HG03575 (cell line): ENCODE results near the gene GRSF1.

Experiments
- ATAC-seq: cut with Tn5 transposase; IDR thresholded peaks from one replicate; pipeline ENCODE4 v1.9.1; 2021; ENCODE audit not compliant: unreplicated experiment, insufficient number of reproducible peaks, low FRiP score; ENCODE audit errors: extremely low read depth

The GRSF1 gene

GRCh38 chr4:70838666-70839588, 763 bp downstream of the GRSF1 start:
- ATAC-seq: no peak

GRCh38 chr4:70838204-70838603, 1.5 kb downstream of the GRSF1 start:
- no peak for ATAC-seq

DNA sequence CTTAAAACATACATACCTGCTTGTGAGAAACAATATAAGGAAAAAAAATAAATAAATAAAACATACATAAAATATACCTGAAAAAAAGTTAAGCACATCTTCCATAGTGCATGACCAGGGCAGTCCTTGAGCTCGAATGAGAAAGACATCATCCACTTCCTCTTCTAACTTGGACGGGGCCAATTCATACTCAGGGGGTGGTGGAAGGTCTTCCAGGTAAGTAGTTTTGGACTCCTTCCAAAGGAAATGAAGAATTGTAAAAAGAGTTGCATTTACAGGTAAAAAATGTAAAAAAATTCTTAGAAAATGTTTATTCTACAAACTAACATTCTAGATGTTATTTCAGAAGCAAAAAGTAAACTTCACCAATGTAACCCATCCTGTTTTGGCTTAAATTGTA, 3.6 kb downstream of the GRSF1 start:
- ATAC-seq: no peak

- ATAC-seq: no peak
These were observed 6.0 kb downstream of the GRSF1 start for GRCh38 chr4:70833675-70834074.

- ATAC-seq: no peak
These were observed 8.4 kb downstream of the GRSF1 start for GRCh38 chr4:70831293-70831692.

DNA sequence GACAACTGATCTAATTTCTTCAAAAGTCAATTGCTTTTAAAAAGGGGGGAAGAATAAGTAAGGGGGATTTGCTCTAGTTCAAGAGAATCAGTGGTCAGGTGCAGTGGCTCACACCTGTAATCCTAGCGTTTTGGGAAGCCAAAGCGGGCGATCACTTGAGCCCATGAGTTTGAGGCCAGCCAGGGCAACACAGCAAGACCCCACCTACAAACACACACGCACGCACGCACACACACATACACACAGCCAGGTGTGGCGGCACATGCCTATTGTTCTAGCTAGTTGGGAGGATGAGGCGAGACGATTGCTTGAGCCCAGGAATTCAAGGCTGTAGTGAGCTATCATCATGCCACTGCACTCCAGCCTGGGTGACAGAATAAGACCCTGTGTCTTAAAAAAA, 9.6 kb downstream of the GRSF1 start:
- no peak for ATAC-seq

DNA sequence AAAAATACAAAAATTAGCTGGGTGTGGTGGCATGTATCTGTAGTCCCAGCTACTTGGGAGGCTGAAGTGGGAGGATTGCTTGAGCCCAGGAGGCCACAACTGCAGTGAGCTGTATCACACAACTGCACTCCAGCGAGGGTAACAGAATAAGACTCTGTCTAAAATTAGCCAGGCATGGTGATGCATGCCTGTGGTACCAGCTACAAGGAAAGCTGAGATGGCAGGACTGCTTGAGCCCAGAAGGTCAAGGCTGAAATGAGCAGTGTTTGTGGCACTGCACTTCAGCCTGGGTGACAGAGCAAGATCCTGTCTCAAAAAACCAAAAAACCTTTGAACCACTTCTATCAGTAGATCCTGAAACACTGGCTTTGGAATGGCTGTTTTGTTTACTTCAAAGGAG, 10.2 kb downstream of the GRSF1 start:
- ATAC-seq: no peak

- no peak for ATAC-seq
These were observed 10.7 kb downstream of the GRSF1 start for GRCh38 chr4:70829015-70829414.

DNA sequence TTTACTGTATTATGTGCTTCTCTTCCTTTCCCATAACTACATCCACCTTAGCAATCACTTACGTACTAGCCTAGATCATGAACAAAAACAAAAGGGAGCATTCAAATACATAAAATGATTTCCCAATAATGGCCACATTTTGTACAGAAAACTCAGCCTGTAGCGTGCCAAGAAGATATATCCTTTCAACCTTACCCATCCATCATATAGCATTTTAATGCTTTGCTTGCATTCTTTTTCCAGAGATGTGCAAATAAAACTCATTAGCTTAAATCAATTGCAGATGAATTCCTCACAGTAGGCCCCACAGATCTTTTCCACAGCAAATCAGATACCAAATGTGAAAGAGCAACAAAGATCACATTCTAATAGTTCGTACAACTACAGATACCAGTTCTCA, 20.8 kb downstream of the GRSF1 start:
- no peak for ATAC-seq

DNA sequence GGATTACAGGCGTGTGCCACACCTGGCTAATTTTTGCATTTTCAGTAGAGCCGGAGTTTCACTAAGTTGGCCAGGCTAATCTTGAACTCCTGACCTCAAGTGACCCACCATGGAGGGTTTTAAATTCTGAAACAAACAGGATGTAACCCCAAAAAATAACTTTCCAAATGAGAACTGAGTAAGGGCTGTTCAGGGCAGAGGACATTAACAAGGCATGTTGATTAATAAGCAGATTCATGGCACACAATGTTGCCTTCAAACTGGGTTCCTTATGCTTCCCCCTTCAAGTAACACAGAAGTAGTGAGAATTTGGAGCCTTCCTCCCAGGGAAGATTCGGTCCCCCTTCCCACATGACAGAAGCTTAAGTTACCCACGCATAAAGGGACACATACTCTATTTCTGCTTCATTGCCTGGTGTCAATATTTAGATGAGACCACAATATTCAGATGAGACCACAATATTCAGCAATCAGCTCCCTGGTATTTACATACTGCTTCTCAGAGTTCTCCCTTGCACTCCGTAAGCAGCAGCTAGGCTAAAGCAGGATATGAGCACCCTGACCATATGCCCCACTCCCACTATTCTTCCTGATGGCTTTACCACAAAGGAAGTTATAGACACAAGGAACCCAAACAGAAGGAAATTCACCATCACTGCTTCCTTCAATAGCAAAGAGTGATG, 21.4 kb downstream of the GRSF1 start:
- ATAC-seq: no peak

GRCh38 chr4:70816894-70817293, 22.8 kb downstream of the GRSF1 start:
- ATAC-seq: no peak

- ATAC-seq: no peak
These were observed 24.3 kb downstream of the GRSF1 start for GRCh38 chr4:70815370-70815769.

- no peak for ATAC-seq
These were observed 31.5 kb downstream of the GRSF1 start for GRCh38 chr4:70808151-70808550.

GRCh38 chr4:70802928-70803580, 36.6 kb downstream of the GRSF1 start:
- ATAC-seq: no peak

GRCh38 chr4:70801265-70801809, 38.4 kb downstream of the GRSF1 start:
- ATAC-seq: no peak

DNA sequence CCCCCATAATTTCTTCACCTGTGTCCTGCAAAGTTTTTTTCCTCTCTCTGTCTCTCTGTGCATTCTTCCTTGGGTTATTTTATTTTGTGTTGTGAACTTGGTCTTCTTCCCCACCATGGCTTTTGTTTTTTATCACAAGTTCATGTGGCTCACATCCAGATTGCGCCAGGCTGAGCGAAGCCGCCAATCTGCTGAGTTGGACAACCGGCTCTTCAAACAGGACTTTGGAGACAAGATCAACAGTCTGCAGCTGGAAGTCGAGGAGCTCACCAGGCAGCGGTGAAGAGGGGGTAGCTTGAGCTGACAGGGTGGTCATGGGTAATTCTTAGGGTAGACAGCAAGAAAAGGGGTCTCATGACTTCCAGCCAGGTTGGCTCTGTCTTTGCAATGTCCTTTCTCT, 46.1 kb downstream of the GRSF1 start:
- no peak for ATAC-seq

- ATAC-seq: no peak
These were observed 51.0 kb downstream of the GRSF1 start for GRCh38 chr4:70788733-70789132.

- ATAC-seq: no peak
These were observed 52.2 kb downstream of the GRSF1 start for GRCh38 chr4:70787496-70787895.

DNA sequence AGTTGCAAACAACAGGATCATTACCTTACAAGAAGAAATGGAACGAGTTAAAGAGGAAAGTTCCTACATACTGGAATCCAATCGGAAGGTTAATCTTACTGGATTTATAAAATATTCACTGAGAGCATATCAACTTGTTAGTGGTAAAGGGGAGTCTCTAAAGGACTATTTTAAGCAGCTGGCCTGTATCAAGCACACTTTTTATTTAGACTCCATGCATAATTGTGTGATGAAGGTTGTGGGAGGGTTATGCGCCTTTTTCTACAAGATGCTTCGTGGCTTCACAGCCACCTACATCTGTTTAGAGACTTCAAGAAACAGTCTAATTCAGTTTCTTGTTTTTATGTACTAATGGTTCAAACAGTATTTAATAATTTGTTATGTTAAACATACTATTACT, 56.6 kb downstream of the GRSF1 start:
- ATAC-seq: no peak
